C4-2B (cell line): ENCODE measurements around the gene GRIN3A.

Experiments
- H3K27ac ChIP-seq: fragments of 450-650 bp; 2 replicates; pipeline ENCODE4 v1.5.1; 2017
- ZFX ChIP-seq: fragments of 450-650 bp; IDR thresholded peaks from 2 replicates; pipeline ENCODE4 v1.6.1; 2017
- TF ChIP-seq, protein P1 (sequence below): fragments of 450-650 bp; conservative IDR thresholded peaks from 2 replicates; pipeline ENCODE4 v1.5.1; 2017; ENCODE audit warnings: mild to moderate bottlenecking

GRIN3A gene

DNA sequence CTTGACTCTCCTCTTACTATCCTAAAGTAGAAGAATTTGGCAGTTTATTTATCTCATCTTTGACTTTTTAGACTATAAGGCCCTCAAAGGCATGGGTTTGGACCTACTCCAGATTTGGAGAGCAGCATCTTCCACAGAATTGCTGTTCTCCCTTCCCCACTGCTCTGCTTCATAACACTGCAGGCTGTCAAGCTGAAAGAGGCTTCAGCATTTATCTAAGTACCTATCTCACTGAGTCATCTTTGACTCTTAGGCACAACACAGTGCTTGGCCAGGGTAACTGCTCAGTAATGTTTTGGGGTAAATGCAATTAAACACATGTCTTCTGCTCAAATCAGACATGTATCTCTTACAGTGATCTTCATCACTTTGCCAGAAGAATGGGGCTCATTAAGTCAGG, 60.6 kb downstream of the GRIN3A start:
- TF ChIP-seq, protein P1, sequence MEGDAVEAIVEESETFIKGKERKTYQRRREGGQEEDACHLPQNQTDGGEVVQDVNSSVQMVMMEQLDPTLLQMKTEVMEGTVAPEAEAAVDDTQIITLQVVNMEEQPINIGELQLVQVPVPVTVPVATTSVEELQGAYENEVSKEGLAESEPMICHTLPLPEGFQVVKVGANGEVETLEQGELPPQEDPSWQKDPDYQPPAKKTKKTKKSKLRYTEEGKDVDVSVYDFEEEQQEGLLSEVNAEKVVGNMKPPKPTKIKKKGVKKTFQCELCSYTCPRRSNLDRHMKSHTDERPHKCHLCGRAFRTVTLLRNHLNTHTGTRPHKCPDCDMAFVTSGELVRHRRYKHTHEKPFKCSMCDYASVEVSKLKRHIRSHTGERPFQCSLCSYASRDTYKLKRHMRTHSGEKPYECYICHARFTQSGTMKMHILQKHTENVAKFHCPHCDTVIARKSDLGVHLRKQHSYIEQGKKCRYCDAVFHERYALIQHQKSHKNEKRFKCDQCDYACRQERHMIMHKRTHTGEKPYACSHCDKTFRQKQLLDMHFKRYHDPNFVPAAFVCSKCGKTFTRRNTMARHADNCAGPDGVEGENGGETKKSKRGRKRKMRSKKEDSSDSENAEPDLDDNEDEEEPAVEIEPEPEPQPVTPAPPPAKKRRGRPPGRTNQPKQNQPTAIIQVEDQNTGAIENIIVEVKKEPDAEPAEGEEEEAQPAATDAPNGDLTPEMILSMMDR = no peak
- no peak for TF ChIP-seq ZFX
- H3K27ac ChIP-seq = no peak overlapping the region

- TF ChIP-seq, protein P1 = no peak
- TF ChIP-seq ZFX = no peak
- no peak overlapping the region for H3K27ac ChIP-seq
Observed at GRCh38 chr9:101675341-101675740, 63.1 kb downstream of the GRIN3A start.

DNA sequence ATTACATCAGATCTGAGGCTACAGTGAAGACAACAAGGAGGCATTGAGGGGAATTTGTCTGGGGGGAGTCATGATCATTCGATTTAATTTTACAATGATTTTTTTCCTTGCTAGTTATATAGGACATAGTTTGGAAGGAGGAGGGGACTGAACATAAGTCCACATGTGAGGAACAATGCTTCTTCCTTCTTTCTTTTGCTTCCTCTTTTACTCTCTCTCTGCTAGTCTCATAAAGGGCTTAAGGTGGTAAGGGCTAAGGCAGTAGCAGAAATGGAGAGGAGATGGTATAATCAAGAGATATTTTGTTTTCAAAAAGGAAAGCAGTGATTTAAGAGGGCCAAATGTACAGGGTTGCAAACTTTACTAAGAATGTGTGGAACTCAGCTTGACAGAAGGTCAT, 64.3 kb downstream of the GRIN3A start:
- H3K27ac ChIP-seq = no peak overlapping the region
- TF ChIP-seq, protein P1 = no peak
- TF ChIP-seq ZFX = no peak

- no peak overlapping the region for H3K27ac ChIP-seq
- TF ChIP-seq, protein P1 = no peak
- no peak for TF ChIP-seq ZFX
Observed at GRCh38 chr9:101673642-101674041, 64.8 kb downstream of the GRIN3A start.

- no peak overlapping the region for H3K27ac ChIP-seq
- TF ChIP-seq, protein P1 = no peak
- TF ChIP-seq ZFX = no peak
Observed at GRCh38 chr9:101671567-101671966, 66.9 kb downstream of the GRIN3A start.

- H3K27ac ChIP-seq = no peak overlapping the region
- TF ChIP-seq, protein P1 = no peak
- no peak for TF ChIP-seq ZFX
Observed at GRCh38 chr9:101668421-101668820, 70.0 kb downstream of the GRIN3A start.

- TF ChIP-seq, protein P1 = no peak
- TF ChIP-seq ZFX = no peak
- no peak overlapping the region for H3K27ac ChIP-seq
Observed at GRCh38 chr9:101664453-101664852, 74.0 kb downstream of the GRIN3A start.
